Cardiac fibroblast (primary cell): ENCODE measurements around the gene AMN.

Experiments
- DNase-seq, 2 donors: peaks; one replicate each; pipeline versions ENCODE4 v3.0.0 to v3.0.0-alpha.2; 2010; ENCODE audit warnings: low read depth in 2 of 2
- H3K4me3 ChIP-seq, 2 donors: replicated peaks in 1 of 2; 1 replicate in 1 of 2; 2 replicates in 1 of 2; pipeline ENCODE4 v1.5.1; 2011; ENCODE audit warnings: low read depth in 2 of 2, low read length in 2 of 2, mild to moderate bottlenecking in 2 of 2, moderate library complexity in 1 of 2
- CTCF ChIP-seq: IDR thresholded peaks from one replicate; pipeline ENCODE4 v1.5.1; 2011; ENCODE audit warnings: low read depth, mild to moderate bottlenecking, low read length, inconsistent platforms

The AMN gene

GRCh38 chr14:102927878-102928411 is 5.5 kb downstream of the AMN start:
- H3K4me3 ChIP-seq, result peak overlapping the region; percentile 32 to 37
- DNase-seq, result no peak
- no peak for TF ChIP-seq CTCF

GRCh38 chr14:102928412-102929240 is 6.2 kb downstream of the AMN start:
- peak overlapping the region; percentile 32 to 37 for H3K4me3 ChIP-seq
- DNase-seq, result peak; percentile 29 to 59
- TF ChIP-seq CTCF, result no peak

- no peak for DNase-seq
- no peak overlapping the region for H3K4me3 ChIP-seq
- TF ChIP-seq CTCF, result no peak
Observed at GRCh38 chr14:102929241-102930137, 7.0 kb downstream of the AMN start.

- no peak overlapping the region for H3K4me3 ChIP-seq
- TF ChIP-seq CTCF, result no peak
- DNase-seq, result no peak
Observed at GRCh38 chr14:102930138-102930752, 7.8 kb downstream of the AMN start.

GRCh38 chr14:102930753-102931579 is 8.5 kb downstream of the AMN start:
- no peak for TF ChIP-seq CTCF
- DNase-seq, result peak in 1 of 2 donors; percentile 42
- no peak overlapping the region for H3K4me3 ChIP-seq
